H4 (cell line): ENCODE measurements around the gene MAP3K10. TPM values are rescaled to one million over a fixed set of nuclear protein-coding genes. Genes with fewer than 3 reads are reported as not detected.

ENCODE experiments used
- DNase-seq: peaks from one replicate; pipeline ENCODE4 v3.0.0-alpha.2; 2015; ENCODE audit warnings: low spot score
- total RNA-seq: library from RNA; depleted of rRNA; stranded (reverse); fragments of >200 nt; shearing (Covaris generic); gene quantifications from 2 replicates; pipeline ENCODE4 v1.2.3, GENCODE V29; 2014

Gene MAP3K10
- total RNA-seq, 1 experiment from 2014 or later: 1.3 TPM

- DNase-seq: no peak
These were observed 17.1 kb upstream of the MAP3K10 start for GRCh38 chr19:40174092-40174491.

DNA sequence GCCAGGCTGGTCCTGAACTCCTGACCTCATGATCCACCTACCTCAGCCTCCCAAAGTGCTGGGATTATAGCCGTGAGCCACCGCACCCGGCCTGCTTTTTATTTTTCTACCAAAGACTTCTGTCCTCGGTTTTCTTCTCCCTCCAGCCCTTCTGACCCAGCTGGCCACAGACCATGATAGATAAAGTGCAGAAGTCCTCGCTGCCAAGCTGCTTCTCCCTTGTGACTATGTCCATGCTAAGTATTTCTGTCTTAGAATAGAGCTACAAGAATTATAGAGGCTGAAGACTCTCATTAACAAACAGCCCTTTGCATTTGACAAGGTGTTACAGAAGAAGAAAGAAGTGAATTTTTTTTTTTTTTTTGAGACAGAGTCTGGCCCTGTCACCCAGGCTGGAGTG is 15.4 kb upstream of the MAP3K10 start:
- no peak for DNase-seq

DNA sequence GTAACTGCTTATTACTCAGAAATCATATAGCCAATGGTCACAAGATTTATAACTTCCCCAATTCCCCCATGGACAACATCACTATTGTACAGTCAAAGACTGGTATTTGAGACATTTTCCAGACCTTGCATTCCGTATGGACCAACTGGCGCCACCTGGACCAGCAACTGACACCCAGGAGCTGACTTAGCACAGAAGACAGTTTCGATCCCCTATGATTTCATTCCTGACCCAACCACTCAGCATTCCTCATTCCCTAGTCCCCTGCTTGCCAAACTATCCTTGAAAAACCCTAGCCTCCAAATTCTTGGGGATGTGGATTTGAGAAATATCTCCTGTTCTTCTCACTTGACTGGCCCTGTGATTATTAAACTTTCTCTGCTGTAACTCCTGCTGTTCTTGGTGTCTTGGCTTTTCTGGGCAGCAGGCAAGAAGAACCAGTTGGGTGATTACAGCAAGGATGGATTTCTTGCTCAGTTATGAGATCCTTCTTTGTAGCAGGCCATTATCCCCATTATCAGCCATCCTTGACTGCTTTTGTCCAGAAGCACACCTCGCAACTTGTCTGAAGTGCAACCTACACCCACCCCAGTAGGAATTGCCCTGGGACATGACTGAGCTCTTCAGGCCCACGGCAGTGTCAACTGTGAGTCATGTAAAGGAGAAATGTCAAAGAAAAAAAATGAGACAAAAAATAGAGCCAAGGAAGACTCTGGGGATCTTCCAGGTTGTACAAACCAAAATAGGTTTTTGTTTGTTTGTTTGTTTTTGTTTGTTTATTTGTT is 13.7 kb upstream of the MAP3K10 start:
- DNase-seq: no peak

GRCh38 chr19:40178756-40179155 is 12.5 kb upstream of the MAP3K10 start:
- no peak for DNase-seq

GRCh38 chr19:40184273-40184672 is 7.0 kb upstream of the MAP3K10 start:
- no peak for DNase-seq

GRCh38 chr19:40191836-40192646 is 815 bp downstream of the MAP3K10 start:
- DNase-seq: no peak

- DNase-seq: no peak
These were observed 1.7 kb downstream of the MAP3K10 start for GRCh38 chr19:40192758-40193586.

DNA sequence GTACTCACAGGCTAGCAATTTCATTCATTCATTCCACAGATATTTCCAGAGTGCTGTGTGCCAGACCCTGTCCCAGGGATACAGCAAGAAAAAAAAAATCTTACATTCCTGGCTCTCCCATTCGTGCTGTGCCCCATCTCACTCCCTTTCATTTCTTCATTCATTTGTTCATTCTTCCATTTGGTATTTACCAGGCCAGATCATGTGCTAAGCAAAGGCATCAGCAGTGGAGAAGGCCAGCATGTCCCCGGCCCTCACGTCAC is 2.3 kb downstream of the MAP3K10 start:
- DNase-seq: no peak

GRCh38 chr19:40198272-40198990 is 7.2 kb downstream of the MAP3K10 start:
- DNase-seq: no peak

DNA sequence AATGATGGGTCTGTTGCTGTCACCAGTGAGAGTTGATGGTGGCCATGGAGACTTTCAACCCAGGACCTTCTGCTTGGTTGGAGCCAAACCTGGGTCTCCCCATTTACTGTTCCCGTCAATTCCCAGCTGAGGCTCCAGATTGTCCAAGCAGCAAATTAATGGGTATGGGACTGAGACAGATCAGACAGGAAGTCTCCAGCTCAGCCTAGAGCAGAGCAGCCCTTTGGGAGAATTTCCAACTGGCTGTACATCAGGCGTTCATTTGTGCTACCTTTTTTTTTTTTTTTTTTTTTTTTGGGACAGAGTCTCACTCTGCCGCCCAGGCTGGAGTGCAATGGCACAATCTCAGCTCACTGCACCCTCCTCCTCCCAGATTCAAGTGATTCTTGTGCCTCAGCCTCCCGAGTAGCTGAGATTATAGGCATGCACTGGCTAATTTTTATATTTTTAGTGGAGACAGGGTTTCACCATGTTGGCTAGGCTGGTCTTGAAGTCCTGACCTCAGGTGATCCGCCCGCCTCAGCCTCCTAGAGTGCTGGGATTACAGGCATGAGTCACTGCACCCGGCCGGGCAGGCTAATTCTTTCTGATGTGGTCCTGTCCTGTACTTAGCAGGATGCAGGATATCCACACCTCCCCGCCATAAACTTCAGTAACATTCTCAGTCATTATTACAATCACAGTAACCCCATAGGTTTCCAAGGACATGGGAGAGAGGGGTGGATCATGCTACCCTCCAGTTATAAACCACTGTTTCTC is 9.3 kb downstream of the MAP3K10 start:
- no peak for DNase-seq

DNA sequence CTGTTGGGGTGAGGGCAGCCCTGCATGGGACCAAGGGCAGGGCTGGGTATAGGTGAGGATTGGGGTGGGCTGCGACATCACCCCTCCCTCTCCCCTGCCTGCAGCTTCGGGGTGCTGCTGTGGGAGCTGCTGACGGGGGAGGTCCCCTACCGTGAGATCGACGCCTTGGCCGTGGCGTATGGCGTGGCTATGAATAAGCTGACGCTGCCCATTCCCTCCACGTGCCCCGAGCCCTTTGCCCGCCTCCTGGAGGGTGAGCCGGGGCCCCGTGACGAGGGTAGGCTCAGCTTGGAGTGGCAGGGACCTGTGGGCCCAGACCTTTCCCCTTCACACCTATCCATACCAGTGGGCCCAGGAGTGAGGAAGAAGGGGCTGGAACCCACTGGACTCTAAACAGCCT is 13.2 kb downstream of the MAP3K10 start:
- DNase-seq: no peak

DNA sequence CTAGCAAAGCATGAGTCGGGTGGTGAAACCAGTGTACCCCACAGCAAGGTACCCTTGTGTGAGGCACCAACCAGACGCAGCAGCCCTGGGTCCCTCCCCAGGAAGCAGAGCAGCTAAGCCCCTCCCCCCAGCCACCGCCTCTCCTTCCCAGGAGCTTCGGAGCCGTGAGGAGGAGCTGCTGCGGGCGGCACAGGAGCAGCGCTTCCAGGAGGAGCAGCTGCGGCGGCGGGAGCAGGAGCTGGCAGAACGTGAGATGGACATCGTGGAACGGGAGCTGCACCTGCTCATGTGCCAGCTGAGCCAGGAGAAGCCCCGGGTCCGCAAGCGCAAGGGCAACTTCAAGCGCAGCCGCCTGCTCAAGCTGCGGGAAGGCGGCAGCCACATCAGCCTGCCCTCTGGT is 14.5 kb downstream of the MAP3K10 start:
- no peak for DNase-seq

GRCh38 chr19:40208602-40209001 is 17.4 kb downstream of the MAP3K10 start:
- no peak for DNase-seq

DNA sequence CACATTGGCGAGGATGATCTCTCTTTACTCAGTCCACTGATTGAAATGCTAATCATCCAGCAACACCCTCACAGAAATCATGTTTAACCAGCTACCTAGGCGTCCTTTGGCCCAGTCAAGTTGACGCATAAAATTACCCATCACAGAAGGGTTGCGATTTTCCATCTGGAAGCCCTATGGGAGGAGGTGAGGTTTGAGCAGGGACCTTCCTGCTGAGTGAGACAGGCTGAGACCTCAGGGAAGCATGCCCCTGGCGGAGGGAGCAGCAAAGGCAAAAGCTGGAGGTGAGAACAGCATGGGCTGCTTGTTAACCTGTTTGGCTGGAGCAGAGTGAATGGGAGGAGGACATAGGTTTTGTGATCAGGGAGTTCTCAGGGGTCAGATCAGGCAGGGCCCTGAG is 19.7 kb downstream of the MAP3K10 start:
- no peak for DNase-seq

- no peak for DNase-seq
These were observed 22.1 kb downstream of the MAP3K10 start for GRCh38 chr19:40213251-40213829.

DNA sequence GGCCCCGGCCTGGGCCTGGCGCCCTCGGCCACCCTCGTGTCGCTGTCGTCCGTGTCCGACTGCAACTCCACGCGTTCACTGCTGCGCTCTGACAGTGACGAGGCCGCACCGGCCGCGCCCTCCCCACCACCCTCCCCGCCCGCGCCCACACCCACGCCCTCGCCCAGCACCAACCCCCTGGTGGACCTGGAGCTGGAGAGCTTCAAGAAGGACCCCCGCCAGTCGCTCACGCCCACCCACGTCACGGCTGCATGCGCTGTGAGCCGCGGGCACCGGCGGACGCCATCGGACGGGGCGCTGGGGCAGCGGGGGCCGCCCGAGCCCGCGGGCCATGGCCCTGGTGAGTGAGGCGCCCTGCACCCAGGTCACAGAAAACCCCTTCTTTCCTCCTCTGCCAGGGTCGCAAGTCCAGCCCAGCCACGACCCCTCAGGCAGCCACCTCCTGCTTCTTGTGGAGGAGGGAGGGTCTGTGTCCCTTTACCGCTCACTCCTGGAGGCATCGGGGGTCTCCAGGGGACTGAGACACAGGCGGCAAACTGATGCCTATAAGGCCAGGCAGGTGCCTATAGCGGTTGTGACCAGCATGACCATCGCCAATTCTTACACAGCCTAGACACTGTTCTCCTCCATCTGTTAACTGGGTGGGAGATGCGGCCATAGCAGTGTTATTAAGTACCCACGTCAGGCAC is 22.8 kb downstream of the MAP3K10 start:
- no peak for DNase-seq

GRCh38 chr19:40214936-40215335 is 23.7 kb downstream of the MAP3K10 start:
- no peak for DNase-seq

GRCh38 chr19:40216013-40216776 is 25.0 kb downstream of the MAP3K10 start:
- DNase-seq: no peak

DNA sequence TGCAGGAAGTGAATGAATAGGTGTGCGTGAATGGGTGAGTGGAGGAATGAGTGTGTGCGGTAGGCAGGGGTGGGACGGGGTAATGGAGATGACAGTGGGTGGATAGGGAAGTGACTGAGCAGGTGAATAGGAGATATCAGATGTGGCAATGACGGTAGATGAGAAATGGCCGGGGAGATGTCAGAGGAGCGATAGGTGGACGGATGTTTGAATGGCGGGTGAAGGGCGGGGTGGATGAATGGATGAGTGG is 25.5 kb downstream of the MAP3K10 start:
- no peak for DNase-seq
